ENCODE data around the gene SCARB1. TPM values are rescaled to one million over a fixed set of nuclear protein-coding genes. Genes with fewer than 3 reads are reported as not detected.

Gene SCARB1
- total RNA-seq, 1 experiment from 2014 or later = 68.3 TPM

DNA sequence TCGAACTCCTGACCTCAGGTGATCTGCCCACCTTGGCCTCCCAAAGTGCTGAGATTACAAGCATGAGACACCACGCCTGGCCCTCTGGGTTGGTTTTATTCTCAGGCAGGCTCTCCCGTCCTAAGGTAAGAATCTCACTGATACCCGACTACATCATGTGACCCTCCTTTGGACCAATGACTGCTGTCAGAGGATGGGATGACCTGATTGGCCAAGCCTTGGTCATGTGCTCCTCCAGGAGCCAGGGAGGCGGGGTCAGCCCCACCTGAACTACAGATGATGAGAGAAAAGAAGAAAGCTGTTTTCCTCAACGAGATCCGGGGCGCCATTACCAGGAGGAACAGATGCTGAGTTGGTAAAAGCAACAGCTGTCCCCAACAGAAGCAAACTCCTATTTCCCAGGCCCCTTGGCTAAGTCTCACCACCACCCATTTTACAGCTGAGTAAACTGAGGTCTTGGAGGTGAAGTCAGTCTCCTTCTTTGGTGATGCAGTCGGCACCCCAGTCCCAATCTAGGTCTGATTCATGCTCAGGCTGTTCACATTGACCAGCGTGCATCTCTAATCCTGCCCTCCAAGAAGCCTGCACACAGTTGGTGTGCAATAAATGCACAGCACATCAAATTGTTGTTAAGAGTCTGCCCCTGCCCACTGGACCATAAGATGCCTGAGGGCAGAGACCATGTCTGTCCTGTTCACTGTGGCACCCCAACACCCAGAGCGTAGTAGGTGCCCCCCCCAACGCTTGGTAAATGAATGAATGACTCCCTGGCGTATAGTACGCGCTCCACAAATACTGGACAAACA is 118.8 kb downstream of the SCARB1 start (continued):
- TF ChIP-seq, protein P1, sequence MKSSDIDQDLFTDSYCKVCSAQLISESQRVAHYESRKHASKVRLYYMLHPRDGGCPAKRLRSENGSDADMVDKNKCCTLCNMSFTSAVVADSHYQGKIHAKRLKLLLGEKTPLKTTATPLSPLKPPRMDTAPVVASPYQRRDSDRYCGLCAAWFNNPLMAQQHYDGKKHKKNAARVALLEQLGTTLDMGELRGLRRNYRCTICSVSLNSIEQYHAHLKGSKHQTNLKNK (CRISPR knock-in tag; IDR thresholded peaks at IDR 0.05) = no peak
- TF ChIP-seq ATF1 (CRISPR knock-in tag; IDR thresholded peaks at IDR 0.05) (no peak), NFE2L1 (CRISPR knock-in tag; IDR thresholded peaks at IDR 0.05) (no peak), ZNF263 (CRISPR knock-in tag; IDR thresholded peaks at IDR 0.05; ENCODE audit: low read depth) (no peak), ZNF416 (CRISPR knock-in tag; IDR thresholded peaks at IDR 0.05) (no peak), GTF2I (CRISPR knock-in tag; conservative IDR thresholded peaks at IDR 0.05) (peak; percentile 86; the same call in 1 of the 2 replicates), ZNF423 (CRISPR knock-in tag; IDR thresholded peaks at IDR 0.05) (no peak), TCF7 (CRISPR knock-in tag; IDR thresholded peaks at IDR 0.05; ENCODE audit: low read depth) (no peak)
- TF ChIP-seq, protein P2, sequence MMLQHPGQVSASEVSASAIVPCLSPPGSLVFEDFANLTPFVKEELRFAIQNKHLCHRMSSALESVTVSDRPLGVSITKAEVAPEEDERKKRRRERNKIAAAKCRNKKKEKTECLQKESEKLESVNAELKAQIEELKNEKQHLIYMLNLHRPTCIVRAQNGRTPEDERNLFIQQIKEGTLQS (CRISPR knock-in tag; conservative IDR thresholded peaks at IDR 0.05) = no peak
- TF ChIP-seq, protein P3, sequence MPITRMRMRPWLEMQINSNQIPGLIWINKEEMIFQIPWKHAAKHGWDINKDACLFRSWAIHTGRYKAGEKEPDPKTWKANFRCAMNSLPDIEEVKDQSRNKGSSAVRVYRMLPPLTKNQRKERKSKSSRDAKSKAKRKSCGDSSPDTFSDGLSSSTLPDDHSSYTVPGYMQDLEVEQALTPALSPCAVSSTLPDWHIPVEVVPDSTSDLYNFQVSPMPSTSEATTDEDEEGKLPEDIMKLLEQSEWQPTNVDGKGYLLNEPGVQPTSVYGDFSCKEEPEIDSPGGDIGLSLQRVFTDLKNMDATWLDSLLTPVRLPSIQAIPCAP (CRISPR knock-in tag; IDR thresholded peaks at IDR 0.05) = no peak
- TF ChIP-seq, protein P4, sequence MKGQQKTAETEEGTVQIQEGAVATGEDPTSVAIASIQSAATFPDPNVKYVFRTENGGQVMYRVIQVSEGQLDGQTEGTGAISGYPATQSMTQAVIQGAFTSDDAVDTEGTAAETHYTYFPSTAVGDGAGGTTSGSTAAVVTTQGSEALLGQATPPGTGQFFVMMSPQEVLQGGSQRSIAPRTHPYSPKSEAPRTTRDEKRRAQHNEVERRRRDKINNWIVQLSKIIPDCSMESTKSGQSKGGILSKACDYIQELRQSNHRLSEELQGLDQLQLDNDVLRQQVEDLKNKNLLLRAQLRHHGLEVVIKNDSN (CRISPR knock-in tag; IDR thresholded peaks at IDR 0.05) = peak; percentile 93
- TF ChIP-seq, protein P5, sequence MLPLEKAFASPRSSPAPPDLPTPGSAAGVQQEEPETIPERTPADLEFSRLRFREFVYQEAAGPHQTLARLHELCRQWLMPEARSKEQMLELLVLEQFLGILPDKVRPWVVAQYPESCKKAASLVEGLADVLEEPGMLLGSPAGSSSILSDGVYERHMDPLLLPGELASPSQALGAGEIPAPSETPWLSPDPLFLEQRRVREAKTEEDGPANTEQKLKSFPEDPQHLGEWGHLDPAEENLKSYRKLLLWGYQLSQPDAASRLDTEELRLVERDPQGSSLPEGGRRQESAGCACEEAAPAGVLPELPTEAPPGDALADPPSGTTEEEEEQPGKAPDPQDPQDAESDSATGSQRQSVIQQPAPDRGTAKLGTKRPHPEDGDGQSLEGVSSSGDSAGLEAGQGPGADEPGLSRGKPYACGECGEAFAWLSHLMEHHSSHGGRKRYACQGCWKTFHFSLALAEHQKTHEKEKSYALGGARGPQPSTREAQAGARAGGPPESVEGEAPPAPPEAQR (CRISPR knock-in tag; IDR thresholded peaks at IDR 0.05) = no peak
- TF ChIP-seq, protein P6, sequence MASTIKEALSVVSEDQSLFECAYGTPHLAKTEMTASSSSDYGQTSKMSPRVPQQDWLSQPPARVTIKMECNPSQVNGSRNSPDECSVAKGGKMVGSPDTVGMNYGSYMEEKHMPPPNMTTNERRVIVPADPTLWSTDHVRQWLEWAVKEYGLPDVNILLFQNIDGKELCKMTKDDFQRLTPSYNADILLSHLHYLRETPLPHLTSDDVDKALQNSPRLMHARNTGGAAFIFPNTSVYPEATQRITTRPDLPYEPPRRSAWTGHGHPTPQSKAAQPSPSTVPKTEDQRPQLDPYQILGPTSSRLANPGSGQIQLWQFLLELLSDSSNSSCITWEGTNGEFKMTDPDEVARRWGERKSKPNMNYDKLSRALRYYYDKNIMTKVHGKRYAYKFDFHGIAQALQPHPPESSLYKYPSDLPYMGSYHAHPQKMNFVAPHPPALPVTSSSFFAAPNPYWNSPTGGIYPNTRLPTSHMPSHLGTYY (CRISPR knock-in tag; IDR thresholded peaks at IDR 0.05) = no peak
- TF ChIP-seq, protein P7, sequence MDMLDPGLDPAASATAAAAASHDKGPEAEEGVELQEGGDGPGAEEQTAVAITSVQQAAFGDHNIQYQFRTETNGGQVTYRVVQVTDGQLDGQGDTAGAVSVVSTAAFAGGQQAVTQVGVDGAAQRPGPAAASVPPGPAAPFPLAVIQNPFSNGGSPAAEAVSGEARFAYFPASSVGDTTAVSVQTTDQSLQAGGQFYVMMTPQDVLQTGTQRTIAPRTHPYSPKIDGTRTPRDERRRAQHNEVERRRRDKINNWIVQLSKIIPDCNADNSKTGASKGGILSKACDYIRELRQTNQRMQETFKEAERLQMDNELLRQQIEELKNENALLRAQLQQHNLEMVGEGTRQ (CRISPR knock-in tag; IDR thresholded peaks at IDR 0.05) = peak; percentile 95

DNA sequence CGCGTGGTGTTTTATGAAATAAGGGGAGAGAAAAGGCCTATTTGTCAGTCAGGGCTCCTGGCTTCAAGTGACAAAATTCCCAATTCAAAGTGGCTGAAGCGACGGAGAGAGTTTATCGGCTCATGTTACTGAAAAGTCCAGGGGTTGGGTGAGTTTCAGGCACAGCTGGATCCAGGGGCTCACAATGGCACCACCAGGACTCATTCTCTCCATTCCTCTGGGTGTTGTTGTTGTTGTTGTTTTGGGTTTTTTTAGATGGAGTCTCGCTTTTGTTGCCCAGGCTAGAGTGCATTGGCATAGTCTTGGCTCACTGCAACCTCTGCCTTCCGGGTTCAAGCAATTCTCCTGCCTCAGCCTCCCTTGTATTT is 119.4 kb downstream of the SCARB1 start:
- no peak overlapping the region; the same call in 1 of the 2 replicates for H3K27ac Mint-ChIP-seq
- no peaks in the 10 kb centered on the region for H3K9me3 Mint-ChIP-seq
- H3K36me3 Mint-ChIP-seq = no peaks in the 10 kb centered on the region
- peaks cover 23% of the 10 kb centered on the region for H3K4me1 Mint-ChIP-seq
- CTCF ChIA-PET = interaction anchor here (2.3 kb wide), 1 partner anchor 11 kb away, joined by 20 read pairs; no protein-coding TSS in a partner anchor
- no peaks in the 10 kb centered on the region; the same call in 1 of the 2 replicates for H3K27me3 Mint-ChIP-seq (ENCODE audit: low read depth)
- POLR2A ChIA-PET = no interaction called here
- H3K4me3 Mint-ChIP-seq = no peak overlapping the region
- DNase-seq (ENCODE audit: low spot score) (no peak), ATAC-seq (no peak)
- TF ChIP-seq, protein P8, sequence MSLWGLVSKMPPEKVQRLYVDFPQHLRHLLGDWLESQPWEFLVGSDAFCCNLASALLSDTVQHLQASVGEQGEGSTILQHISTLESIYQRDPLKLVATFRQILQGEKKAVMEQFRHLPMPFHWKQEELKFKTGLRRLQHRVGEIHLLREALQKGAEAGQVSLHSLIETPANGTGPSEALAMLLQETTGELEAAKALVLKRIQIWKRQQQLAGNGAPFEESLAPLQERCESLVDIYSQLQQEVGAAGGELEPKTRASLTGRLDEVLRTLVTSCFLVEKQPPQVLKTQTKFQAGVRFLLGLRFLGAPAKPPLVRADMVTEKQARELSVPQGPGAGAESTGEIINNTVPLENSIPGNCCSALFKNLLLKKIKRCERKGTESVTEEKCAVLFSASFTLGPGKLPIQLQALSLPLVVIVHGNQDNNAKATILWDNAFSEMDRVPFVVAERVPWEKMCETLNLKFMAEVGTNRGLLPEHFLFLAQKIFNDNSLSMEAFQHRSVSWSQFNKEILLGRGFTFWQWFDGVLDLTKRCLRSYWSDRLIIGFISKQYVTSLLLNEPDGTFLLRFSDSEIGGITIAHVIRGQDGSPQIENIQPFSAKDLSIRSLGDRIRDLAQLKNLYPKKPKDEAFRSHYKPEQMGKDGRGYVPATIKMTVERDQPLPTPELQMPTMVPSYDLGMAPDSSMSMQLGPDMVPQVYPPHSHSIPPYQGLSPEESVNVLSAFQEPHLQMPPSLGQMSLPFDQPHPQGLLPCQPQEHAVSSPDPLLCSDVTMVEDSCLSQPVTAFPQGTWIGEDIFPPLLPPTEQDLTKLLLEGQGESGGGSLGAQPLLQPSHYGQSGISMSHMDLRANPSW (CRISPR knock-in tag; conservative IDR thresholded peaks at IDR 0.05; ENCODE audit: low read depth) = no peak
- TF ChIP-seq JUN (CRISPR knock-in tag; IDR thresholded peaks at IDR 0.05) (no peak), GRHL2 (CRISPR knock-in tag; IDR thresholded peaks at IDR 0.05; ENCODE audit: insufficient replicate concordance, severe bottlenecking) (no peak), MYBL2 (CRISPR knock-in tag; IDR thresholded peaks at IDR 0.05) (no peak), SOX15 (CRISPR knock-in tag; IDR thresholded peaks at IDR 0.05) (no peak), TCF7 (CRISPR knock-in tag; IDR thresholded peaks at IDR 0.05; ENCODE audit: low read depth) (no peak)
- TF ChIP-seq, protein P5 (CRISPR knock-in tag; IDR thresholded peaks at IDR 0.05) = no peak
- TF ChIP-seq, protein P9, sequence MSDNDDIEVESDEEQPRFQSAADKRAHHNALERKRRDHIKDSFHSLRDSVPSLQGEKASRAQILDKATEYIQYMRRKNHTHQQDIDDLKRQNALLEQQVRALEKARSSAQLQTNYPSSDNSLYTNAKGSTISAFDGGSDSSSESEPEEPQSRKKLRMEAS (CRISPR knock-in tag; IDR thresholded peaks at IDR 0.05) = no peak
- TF ChIP-seq, protein P1 (CRISPR knock-in tag; IDR thresholded peaks at IDR 0.05) = no peak

Data from WTC11 (cell line).